RWPE1 (cell line): ENCODE results near the gene FRMD4A.

Experiments used
- CTCF ChIA-PET: fragments of 350-600 bp; sonication (Branson Sonifier 250); formaldehyde crosslinking; extraction: SDS; loops from one replicate; lab custom pipeline; 2021; lab: Yijun Ruan, JAX
- POLR2A ChIA-PET: fragments of 400-600 bp; formaldehyde crosslinking; extraction: SDS; loops from one replicate; lab custom pipeline; 2020; ENCODE audit warnings: antibody characterized with exemption; ENCODE audit not compliant: low non-redundant PET; lab: Yijun Ruan, JAX
- DNase-seq: peaks from one replicate; pipeline ENCODE4 v3.0.0; 2012; ENCODE audit warnings: low spot score
- H3K27ac ChIP-seq: fragments of 450-650 bp; 2 replicates; pipeline ENCODE4 v1.5.1; 2017
- TF ChIP-seq, protein P1 (sequence below): fragments of 450-650 bp; conservative IDR thresholded peaks from 2 replicates; pipeline ENCODE4 v1.5.1; 2017; ENCODE audit warnings: low read depth, mild to moderate bottlenecking

The FRMD4A gene

DNA sequence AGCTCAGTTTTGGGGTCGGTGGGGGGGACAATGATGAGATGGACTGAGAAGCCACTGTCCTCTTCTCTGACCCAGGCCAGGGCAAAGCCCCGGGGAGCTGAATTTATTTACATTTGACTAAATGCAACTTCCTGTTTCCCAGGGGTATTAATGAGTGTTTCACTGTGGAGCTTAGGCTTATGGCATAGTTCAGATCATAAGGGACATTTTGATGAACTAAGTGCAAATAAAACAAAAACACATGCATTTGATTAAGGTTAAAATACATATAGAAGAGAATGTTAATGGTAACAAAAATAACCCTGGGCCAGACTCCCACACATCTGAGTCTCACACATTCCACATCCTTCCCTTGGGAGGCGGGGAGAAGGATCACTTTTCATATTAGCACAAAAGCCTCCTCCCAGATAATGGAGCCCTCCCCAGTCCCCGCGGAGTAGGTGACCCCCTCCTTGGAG, 320.6 kb downstream of the FRMD4A start:
- TF ChIP-seq, protein P1, sequence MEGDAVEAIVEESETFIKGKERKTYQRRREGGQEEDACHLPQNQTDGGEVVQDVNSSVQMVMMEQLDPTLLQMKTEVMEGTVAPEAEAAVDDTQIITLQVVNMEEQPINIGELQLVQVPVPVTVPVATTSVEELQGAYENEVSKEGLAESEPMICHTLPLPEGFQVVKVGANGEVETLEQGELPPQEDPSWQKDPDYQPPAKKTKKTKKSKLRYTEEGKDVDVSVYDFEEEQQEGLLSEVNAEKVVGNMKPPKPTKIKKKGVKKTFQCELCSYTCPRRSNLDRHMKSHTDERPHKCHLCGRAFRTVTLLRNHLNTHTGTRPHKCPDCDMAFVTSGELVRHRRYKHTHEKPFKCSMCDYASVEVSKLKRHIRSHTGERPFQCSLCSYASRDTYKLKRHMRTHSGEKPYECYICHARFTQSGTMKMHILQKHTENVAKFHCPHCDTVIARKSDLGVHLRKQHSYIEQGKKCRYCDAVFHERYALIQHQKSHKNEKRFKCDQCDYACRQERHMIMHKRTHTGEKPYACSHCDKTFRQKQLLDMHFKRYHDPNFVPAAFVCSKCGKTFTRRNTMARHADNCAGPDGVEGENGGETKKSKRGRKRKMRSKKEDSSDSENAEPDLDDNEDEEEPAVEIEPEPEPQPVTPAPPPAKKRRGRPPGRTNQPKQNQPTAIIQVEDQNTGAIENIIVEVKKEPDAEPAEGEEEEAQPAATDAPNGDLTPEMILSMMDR: no peak
- H3K27ac ChIP-seq: no peak overlapping the region
- DNase-seq: no peak
- CTCF ChIA-PET: interaction anchor here (0.6 kb wide), 1 partner anchor 240 kb away, joined by 3 read pairs; no protein-coding TSS in a partner anchor
- POLR2A ChIA-PET: no interaction called here

DNA sequence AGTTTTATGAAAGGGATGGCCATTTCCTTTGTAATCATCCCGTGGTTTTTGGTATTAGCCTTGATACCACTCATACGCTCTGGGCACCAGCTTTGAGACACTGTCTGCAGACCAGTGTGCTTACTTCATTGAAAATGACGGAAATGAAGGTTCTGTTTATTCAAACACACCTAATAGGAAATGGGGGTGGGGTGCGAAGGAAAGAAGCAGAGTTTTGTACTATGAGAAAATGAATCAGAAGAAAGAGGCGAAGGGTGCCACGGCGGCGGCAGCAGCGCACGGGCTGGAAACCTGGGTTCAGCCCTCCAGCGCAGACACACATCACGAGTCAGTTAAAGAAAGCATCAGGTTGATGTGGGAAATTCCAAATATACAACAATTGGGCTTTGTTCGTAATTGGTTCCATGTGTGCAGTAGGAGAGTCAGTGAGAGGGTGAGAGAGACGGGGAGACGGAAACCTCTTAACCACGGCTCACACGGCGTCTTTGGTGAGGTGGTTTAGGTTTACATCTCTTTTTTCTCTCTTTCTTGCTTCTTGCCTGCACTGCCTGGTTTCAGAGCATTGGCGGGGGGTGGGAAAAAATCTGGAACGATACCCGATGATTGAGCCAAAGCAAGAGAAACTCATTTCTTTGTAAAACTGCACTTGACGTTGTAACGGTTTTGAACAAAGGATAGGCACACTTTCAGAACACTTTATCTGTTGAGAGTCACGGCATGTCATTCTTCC, 321.2 kb downstream of the FRMD4A start:
- CTCF ChIA-PET: interaction anchor here (0.6 kb wide), 2 partner anchors 239 to 962 kb away, joined by 3 to 6 read pairs; no protein-coding TSS in a partner anchor
- H3K27ac ChIP-seq: no peak overlapping the region
- no peak for DNase-seq
- POLR2A ChIA-PET: no interaction called here
- TF ChIP-seq, protein P1: no peak

GRCh38 chr10:14008740-14009080, 322.0 kb downstream of the FRMD4A start:
- no peak for DNase-seq
- ChIA-PET CTCF (interaction anchor here (0.6 kb wide), 1 partner anchor 963 kb away, joined by 6 read pairs; no protein-coding TSS in a partner anchor), POLR2A (no interaction called here)
- no peak overlapping the region for H3K27ac ChIP-seq
- TF ChIP-seq, protein P1: no peak

DNA sequence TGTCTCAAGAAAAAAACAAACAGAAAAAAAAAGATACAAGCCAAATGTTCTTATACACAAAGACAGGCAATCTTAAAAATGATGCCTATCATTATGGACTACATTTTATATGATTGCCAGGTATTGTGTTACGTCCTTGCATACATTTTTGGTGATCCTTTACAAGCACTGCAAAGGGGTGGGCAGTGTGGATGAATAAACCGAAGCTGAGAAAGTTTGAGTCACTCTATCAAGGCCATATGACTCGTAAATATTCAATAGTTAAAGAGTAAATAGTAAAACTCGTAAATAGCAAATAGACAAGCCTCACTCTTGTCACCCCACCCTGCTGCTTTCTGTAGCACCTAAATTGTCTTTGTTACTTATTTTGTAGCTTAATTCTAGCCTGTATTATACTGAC, 326.2 kb downstream of the FRMD4A start:
- no peak overlapping the region for H3K27ac ChIP-seq
- TF ChIP-seq, protein P1: no peak
- CTCF ChIA-PET: no interaction called here
- no peak for DNase-seq
- POLR2A ChIA-PET: no interaction called here

DNA sequence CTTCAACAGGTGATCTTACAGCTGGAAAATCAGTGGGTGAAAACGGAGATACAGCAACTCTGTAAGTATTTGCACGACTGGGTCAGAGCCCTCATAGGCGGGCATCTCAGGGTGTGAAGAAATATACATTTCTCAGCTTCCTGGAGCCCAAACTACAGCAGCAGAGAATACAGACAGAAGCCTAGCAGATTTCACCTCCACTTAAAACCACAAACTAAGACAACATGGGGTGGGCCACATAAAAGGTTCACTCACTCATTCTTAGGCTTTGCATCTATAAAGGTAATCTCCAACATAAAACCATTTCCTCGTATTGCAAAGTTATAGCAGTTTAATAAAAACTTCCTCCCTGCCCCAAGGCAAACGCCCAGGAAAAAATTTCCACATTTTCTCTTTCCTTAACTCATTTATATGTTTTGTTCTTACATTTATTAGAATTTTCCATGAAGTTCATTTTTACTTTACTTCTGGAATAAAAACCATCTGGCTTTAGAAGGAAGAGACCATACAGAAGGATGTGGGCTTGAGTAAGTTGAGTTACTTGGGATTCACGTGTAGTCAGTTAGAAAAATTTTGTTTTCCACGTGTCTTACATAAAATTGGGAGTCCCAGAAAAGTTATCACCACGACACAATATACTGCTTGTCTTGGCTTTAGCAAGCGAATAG, 327.1 kb downstream of the FRMD4A start:
- ChIA-PET CTCF (no interaction called here), POLR2A (no interaction called here)
- H3K27ac ChIP-seq: no peak overlapping the region
- TF ChIP-seq, protein P1: no peak
- DNase-seq: no peak

GRCh38 chr10:14001298-14002040, 329.3 kb downstream of the FRMD4A start:
- CTCF ChIA-PET: no interaction called here

More at GRCh38 chr10:14001298-14002040, 329.3 kb downstream of the FRMD4A start:
- no peak overlapping the region for H3K27ac ChIP-seq
- DNase-seq: no peak
- POLR2A ChIA-PET: no interaction called here
- TF ChIP-seq, protein P1: no peak
